HCT116 (cell line): ENCODE measurements around the gene NMRAL1. TPM values are rescaled to one million over a fixed set of nuclear protein-coding genes. Genes with fewer than 3 reads are reported as not detected.

Source experiments
- ATAC-seq: fragments of 200-7000 bp; cut with Tn5 transposase; 2 replicates; pipeline ENCODE4 v1.9.1; 2020; ENCODE audit warnings: mild to moderate bottlenecking, moderate library complexity
- BruUV-seq: library from RNA; stranded (reverse); fragments of 400-500 nt; replicated peaks from 2 replicates; lab custom pipeline; 2021; lab: Mats Ljungman, UMichigan
- CTCF ChIA-PET: fragments of 300-600 bp; sonication (Branson Sonifier 250); formaldehyde crosslinking; loops from one replicate; lab custom pipeline; 2021; ENCODE audit warnings: antibody characterized with exemption; lab: Charles Lee
- POLR2A ChIA-PET: fragments of 300-600, 350-600 bp; sonication (Branson Sonifier 250); formaldehyde crosslinking; loops from one replicate; lab custom pipeline; 2021; ENCODE audit warnings: antibody characterized with exemption; lab: Charles Lee
- RAD21 ChIA-PET, 2 experiments: fragments of 300-600 bp; sonication (Branson Sonifier 250); formaldehyde crosslinking; loops; one replicate each; lab custom pipeline; 2023; ENCODE audit warnings: low total read pairs in 2 of 2; ENCODE audit not compliant: uncharacterized antibody in 2 of 2, unreplicated experiment in 2 of 2, low non-redundant PET in 1 of 2; lab: Charles Lee
- DNase-seq: peaks from one replicate; pipeline ENCODE4 v3.0.0-alpha.2; 2010; ENCODE audit warnings: low read depth, low spot score
- H2AFZ ChIP-seq: fragments of 200-600 bp; shearing (Covaris generic), sonication (generic); 2 replicates; pipeline ENCODE4 v1.6.1; 2017; ENCODE audit warnings: low read depth, mixed run types, mixed read lengths, antibody characterized with exemption, low read length; ENCODE audit not compliant: poor library complexity, severe bottlenecking
- H3K27ac ChIP-seq: 2 replicates; pipeline ENCODE4 v1.5.1; 2012; ENCODE audit warnings: low read depth, low read length
- H3K27me3 ChIP-seq: fragments of 200-600 bp; sonication (generic); 2 replicates; pipeline ENCODE4 v1.6.1; 2016; ENCODE audit warnings: mixed run types, low read length, mixed read lengths; ENCODE audit not compliant: insufficient read depth
- H3K36me3 ChIP-seq, 2 experiments: fragments of 200-500 bp in 1 of 2; fragments of 200-600 bp in 1 of 2; sonication (Bioruptor generic) in 1 of 2; sonication (generic) in 1 of 2; 2 replicates each; pipeline versions ENCODE4 v1.5.1 to v1.6.1; 2014 to 2016; ENCODE audit warnings: low read length in 2 of 2, inconsistent platforms in 1 of 2, mixed read lengths in 1 of 2, mixed run types in 1 of 2; ENCODE audit not compliant: insufficient read depth in 2 of 2, control insufficient read depth in 1 of 2
- H3K4me1 ChIP-seq, 2 experiments: fragments of 200-600 bp in 1 of 2; sonication (generic) in 1 of 2; 2 replicates each; pipeline versions ENCODE4 v1.5.1 to v1.6.1; 2012 to 2017; ENCODE audit warnings: low read length in 2 of 2, inconsistent platforms in 1 of 2, mild to moderate bottlenecking in 1 of 2, mixed read lengths in 1 of 2, mixed run types in 1 of 2, moderate library complexity in 1 of 2; ENCODE audit not compliant: insufficient read depth in 2 of 2, control insufficient read depth in 1 of 2
- H3K4me2 ChIP-seq: fragments of 200-600 bp; sonication (generic); 2 replicates; pipeline ENCODE4 v1.6.1; 2017; ENCODE audit warnings: mixed run types, low read length, mixed read lengths
- H3K4me3 ChIP-seq, 2 experiments: fragments of 200-600 bp in 1 of 2; sonication (generic) in 1 of 2; replicated peaks in 1 of 2; 2 replicates each; pipeline ENCODE4 v1.5.1; 2011 to 2016; ENCODE audit warnings: low read length in 2 of 2, control low read depth in 1 of 2, low read depth in 1 of 2, mild to moderate bottlenecking in 1 of 2, mixed read lengths in 1 of 2, mixed run types in 1 of 2
- H3K79me2 ChIP-seq: fragments of 200-600 bp; sonication (generic); 2 replicates; pipeline ENCODE4 v1.6.1; 2017; ENCODE audit warnings: mild to moderate bottlenecking, mixed run types, low read length, moderate library complexity, mixed read lengths; ENCODE audit not compliant: insufficient read depth
- H3K9ac ChIP-seq: fragments of 200-600 bp; sonication (generic); 2 replicates; pipeline ENCODE4 v1.6.1; 2016; ENCODE audit warnings: low read length, mixed read lengths
- H3K9me2 ChIP-seq: fragments of 200-600 bp; sonication (generic), shearing (Covaris generic); 2 replicates; pipeline ENCODE4 v1.6.1; 2017; ENCODE audit warnings: mixed run types, mild to moderate bottlenecking, moderate library complexity; ENCODE audit not compliant: insufficient read depth
- H3K9me3 ChIP-seq, 2 experiments: fragments of 200-500 bp in 1 of 2; fragments of 200-600 bp in 1 of 2; sonication (Bioruptor generic) in 1 of 2; sonication (generic) in 1 of 2; 2 replicates each; pipeline ENCODE4 v1.6.1; 2014 to 2017; ENCODE audit warnings: low read length in 2 of 2, mixed read lengths in 2 of 2, inconsistent platforms in 1 of 2, low read depth in 1 of 2, mild to moderate bottlenecking in 1 of 2, mixed run types in 1 of 2, moderate library complexity in 1 of 2; ENCODE audit not compliant: control insufficient read depth in 1 of 2, insufficient read depth in 1 of 2
- H4K20me1 ChIP-seq: fragments of 200-600 bp; sonication (generic), shearing (Covaris generic); 2 replicates; pipeline ENCODE4 v1.6.1; 2017; ENCODE audit warnings: mixed run types, mild to moderate bottlenecking, moderate library complexity; ENCODE audit not compliant: insufficient read depth
- EGR1 ChIP-seq: IDR thresholded peaks from 2 replicates; pipeline ENCODE4 v1.6.1; 2012; ENCODE audit warnings: low read depth
- FOSL1 ChIP-seq: IDR thresholded peaks from 2 replicates; pipeline ENCODE4 v1.6.1; 2012; ENCODE audit warnings: low read depth
- JUND ChIP-seq: IDR thresholded peaks from 2 replicates; pipeline ENCODE4 v1.6.1; 2012
- POLR2A ChIP-seq: IDR thresholded peaks from 2 replicates; pipeline ENCODE4 v1.7.0; 2011; ENCODE audit warnings: borderline replicate concordance; ENCODE audit not compliant: insufficient read depth, insufficient read length; ENCODE audit errors: extremely low read depth
- POLR2AphosphoS5 ChIP-seq: IDR thresholded peaks from 2 replicates; pipeline ENCODE4 v1.6.1; 2011; ENCODE audit warnings: mild to moderate bottlenecking, low read depth, low read length, moderate library complexity
- SIN3A ChIP-seq: IDR thresholded peaks from 2 replicates; pipeline ENCODE4 v1.6.1; 2012; ENCODE audit warnings: low read depth
- SP1 ChIP-seq: IDR thresholded peaks from 2 replicates; pipeline ENCODE4 v1.6.1; 2012; ENCODE audit warnings: low read depth
- SRF ChIP-seq: IDR thresholded peaks from 2 replicates; pipeline ENCODE4 v1.6.1; 2012; ENCODE audit warnings: low read depth
- ZFX ChIP-seq: fragments of 450-650 bp; IDR thresholded peaks from 2 replicates; pipeline ENCODE4 v1.6.1; 2017
- intact Hi-C: fragments of 100-400 bp; cut with micrococcal nuclease; formaldehyde crosslinking; loops from 2 replicates; pipeline ENCODE4 v1.10.0; 2022
- total RNA-seq: library from RNA; stranded (reverse); gene quantifications from one replicate; pipeline ENCODE4 v1.2.1, GENCODE V29; 2021; ENCODE audit not compliant: unreplicated experiment
- TF ChIP-seq, protein P1 (sequence below): IDR thresholded peaks from 2 replicates; pipeline ENCODE4 v1.6.1; 2012; ENCODE audit warnings: low read depth
- TF ChIP-seq, protein P2 (sequence below): IDR thresholded peaks from 2 replicates; pipeline ENCODE4 v1.6.1; 2012
- TF ChIP-seq, protein P3 (sequence below): IDR thresholded peaks from 2 replicates; pipeline ENCODE4 v1.6.1; 2011; ENCODE audit warnings: mild to moderate bottlenecking, low read length, moderate library complexity; ENCODE audit not compliant: insufficient replicate concordance; ENCODE audit errors: extremely low read depth

Gene NMRAL1
- total RNA-seq, 1 experiment from 2014 or later = 76.7 TPM

DNA sequence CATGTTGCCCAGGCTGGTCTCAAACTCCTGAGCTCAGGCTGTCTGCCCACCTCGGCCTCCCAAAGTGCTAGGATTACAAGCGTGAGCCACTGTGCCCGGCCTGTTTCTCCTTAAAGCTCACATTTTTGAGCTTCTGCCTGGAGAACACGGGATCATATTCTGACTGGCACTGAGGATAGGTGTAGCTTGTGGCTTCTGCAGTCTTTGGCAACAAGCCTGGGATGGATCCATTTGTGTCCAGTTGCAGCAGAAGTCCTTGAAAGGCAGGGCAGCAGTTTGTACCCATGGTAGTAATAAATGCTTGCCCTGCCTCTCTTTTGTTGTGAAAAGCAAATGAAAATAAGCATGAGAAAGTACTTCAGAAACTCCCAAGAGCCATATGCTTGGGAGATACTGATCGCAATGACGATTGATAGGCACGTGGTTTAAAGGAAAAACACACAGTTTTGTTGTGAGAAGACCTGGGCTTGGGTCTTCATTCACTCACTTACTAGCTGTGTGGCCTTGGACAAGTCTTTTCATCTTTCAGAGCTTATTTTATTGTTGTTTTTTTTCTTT is 54.9 kb downstream of the NMRAL1 start:
- Histone ChIP-seq H4K20me1 (no peaks in the 10 kb centered on the region), H3K4me1 (peaks cover 10 to 18% of the 10 kb centered on the region in 2 experiments; a peak in 3 of 4 replicates), H3K27me3 (no peaks in the 10 kb centered on the region), H3K79me2 (peaks cover 12% of the 10 kb centered on the region), H3K9me3 (no peaks in the 10 kb centered on the region), H3K9me2 (no peaks in the 10 kb centered on the region), H3K4me2 (no peak overlapping the region), H3K9ac (no peak overlapping the region), H3K27ac (no peak overlapping the region), H3K36me3 (no peaks in the 10 kb centered on the region), H2AFZ (no peak overlapping the region), H3K4me3 (no peak overlapping the region)
- TF ChIP-seq POLR2AphosphoS5 (no peak), SRF (no peak), POLR2A (no peak), FOSL1 (no peak), EGR1 (no peak), SP1 (no peak), SIN3A (no peak), JUND (no peak), ZFX (no peak)
- TF ChIP-seq, protein P1, sequence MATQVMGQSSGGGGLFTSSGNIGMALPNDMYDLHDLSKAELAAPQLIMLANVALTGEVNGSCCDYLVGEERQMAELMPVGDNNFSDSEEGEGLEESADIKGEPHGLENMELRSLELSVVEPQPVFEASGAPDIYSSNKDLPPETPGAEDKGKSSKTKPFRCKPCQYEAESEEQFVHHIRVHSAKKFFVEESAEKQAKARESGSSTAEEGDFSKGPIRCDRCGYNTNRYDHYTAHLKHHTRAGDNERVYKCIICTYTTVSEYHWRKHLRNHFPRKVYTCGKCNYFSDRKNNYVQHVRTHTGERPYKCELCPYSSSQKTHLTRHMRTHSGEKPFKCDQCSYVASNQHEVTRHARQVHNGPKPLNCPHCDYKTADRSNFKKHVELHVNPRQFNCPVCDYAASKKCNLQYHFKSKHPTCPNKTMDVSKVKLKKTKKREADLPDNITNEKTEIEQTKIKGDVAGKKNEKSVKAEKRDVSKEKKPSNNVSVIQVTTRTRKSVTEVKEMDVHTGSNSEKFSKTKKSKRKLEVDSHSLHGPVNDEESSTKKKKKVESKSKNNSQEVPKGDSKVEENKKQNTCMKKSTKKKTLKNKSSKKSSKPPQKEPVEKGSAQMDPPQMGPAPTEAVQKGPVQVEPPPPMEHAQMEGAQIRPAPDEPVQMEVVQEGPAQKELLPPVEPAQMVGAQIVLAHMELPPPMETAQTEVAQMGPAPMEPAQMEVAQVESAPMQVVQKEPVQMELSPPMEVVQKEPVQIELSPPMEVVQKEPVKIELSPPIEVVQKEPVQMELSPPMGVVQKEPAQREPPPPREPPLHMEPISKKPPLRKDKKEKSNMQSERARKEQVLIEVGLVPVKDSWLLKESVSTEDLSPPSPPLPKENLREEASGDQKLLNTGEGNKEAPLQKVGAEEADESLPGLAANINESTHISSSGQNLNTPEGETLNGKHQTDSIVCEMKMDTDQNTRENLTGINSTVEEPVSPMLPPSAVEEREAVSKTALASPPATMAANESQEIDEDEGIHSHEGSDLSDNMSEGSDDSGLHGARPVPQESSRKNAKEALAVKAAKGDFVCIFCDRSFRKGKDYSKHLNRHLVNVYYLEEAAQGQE = no peak
- TF ChIP-seq, protein P2, sequence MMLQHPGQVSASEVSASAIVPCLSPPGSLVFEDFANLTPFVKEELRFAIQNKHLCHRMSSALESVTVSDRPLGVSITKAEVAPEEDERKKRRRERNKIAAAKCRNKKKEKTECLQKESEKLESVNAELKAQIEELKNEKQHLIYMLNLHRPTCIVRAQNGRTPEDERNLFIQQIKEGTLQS = no peak
- TF ChIP-seq, protein P3, sequence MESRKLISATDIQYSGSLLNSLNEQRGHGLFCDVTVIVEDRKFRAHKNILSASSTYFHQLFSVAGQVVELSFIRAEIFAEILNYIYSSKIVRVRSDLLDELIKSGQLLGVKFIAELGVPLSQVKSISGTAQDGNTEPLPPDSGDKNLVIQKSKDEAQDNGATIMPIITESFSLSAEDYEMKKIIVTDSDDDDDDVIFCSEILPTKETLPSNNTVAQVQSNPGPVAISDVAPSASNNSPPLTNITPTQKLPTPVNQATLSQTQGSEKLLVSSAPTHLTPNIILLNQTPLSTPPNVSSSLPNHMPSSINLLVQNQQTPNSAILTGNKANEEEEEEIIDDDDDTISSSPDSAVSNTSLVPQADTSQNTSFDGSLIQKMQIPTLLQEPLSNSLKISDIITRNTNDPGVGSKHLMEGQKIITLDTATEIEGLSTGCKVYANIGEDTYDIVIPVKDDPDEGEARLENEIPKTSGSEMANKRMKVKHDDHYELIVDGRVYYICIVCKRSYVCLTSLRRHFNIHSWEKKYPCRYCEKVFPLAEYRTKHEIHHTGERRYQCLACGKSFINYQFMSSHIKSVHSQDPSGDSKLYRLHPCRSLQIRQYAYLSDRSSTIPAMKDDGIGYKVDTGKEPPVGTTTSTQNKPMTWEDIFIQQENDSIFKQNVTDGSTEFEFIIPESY = no peak
- ChIA-PET RAD21 (no interaction called here), POLR2A (interaction anchor here (1.0 kb wide), 1 partner anchor 56 kb away, joined by 4 read pairs; no protein-coding TSS in a partner anchor), CTCF (no interaction called here)
- DNase-seq (no peak), ATAC-seq (no peak)
- intact Hi-C loops = no loop called here
- BruUV-seq = no TSS peak
